Spleen (tissue), 11 donors: Measurements from ENCODE around the gene MTMR11. TPM values are rescaled to one million over a fixed set of nuclear protein-coding genes. Genes with fewer than 3 reads are reported as not detected.
A peak's percentile ranks its signal among the peaks of the same experiment; 100 is the strongest.
"Not testable (repeated sequence)": the region's sequence is repeated elsewhere in the genome, so short reads cannot be mapped to it uniquely, and the experiment has no call there.

ENCODE experiments used
- DNase-seq: peaks from one replicate; pipeline ENCODE4 v3.0.0-alpha.2; 2020
- H3K27ac ChIP-seq, 8 donors: fragments of 200-600 bp; sonication (generic) in 7 of 8; 1 replicate in 4 of 8; 2 replicates in 4 of 8; pipeline versions ENCODE4 v1.5.0 to v1.8.0; 2016 to 2021; ENCODE audit warnings: inconsistent platforms in 4 of 8, mild to moderate bottlenecking in 4 of 8, moderate library complexity in 1 of 8
- H3K27me3 ChIP-seq, 7 donors: fragments of 200-600 bp; sonication (generic) in 6 of 7; replicated peaks in 1 of 7; 1 replicate in 4 of 7; 2 replicates in 3 of 7; pipeline versions ENCODE4 v1.5.0 to v1.8.0; 2016 to 2021; ENCODE audit warnings: inconsistent platforms in 3 of 7, mild to moderate bottlenecking in 1 of 7
- H3K36me3 ChIP-seq, 6 donors: fragments of 200-600 bp; sonication (generic) in 5 of 6; 1 replicate in 4 of 6; 2 replicates in 2 of 6; pipeline versions ENCODE4 v1.5.0 to v1.8.0; 2016 to 2021; ENCODE audit warnings: inconsistent platforms in 2 of 6
- H3K4me1 ChIP-seq, 6 donors: fragments of 200-600 bp; sonication (generic) in 5 of 6; 1 replicate in 3 of 6; 2 replicates in 3 of 6; pipeline versions ENCODE4 v1.5.0 to v1.8.0; 2016 to 2021; ENCODE audit warnings: inconsistent platforms in 3 of 6
- H3K4me3 ChIP-seq, 8 donors: fragments of 200-600 bp; sonication (generic) in 7 of 8; 1 replicate in 4 of 8; 2 replicates in 4 of 8; pipeline versions ENCODE4 v1.5.0 to v1.8.0; 2016 to 2021; ENCODE audit warnings: inconsistent platforms in 4 of 8, mild to moderate bottlenecking in 4 of 8, moderate library complexity in 2 of 8
- H3K9me3 ChIP-seq, 8 donors: fragments of 200-600 bp; sonication (generic) in 7 of 8; 1 replicate in 4 of 8; 2 replicates in 4 of 8; pipeline versions ENCODE4 v1.5.0 to v1.8.0; 2016 to 2021; ENCODE audit warnings: inconsistent platforms in 4 of 8
- POLR2A ChIP-seq, 3 donors: fragments of 450-650 bp; IDR thresholded peaks; one replicate each; pipeline ENCODE4 v1.5.1; 2017; ENCODE audit warnings: antibody characterized with exemption in 3 of 3, mild to moderate bottlenecking in 1 of 3
- POLR2AphosphoS5 ChIP-seq, 3 donors: sonication (generic); formaldehyde crosslinking; IDR thresholded peaks; one replicate each; pipeline ENCODE4 v1.5.1; 2017; ENCODE audit warnings: antibody characterized with exemption in 3 of 3
- WGBS, 5 donors: extraction: QIAGEN DNeasy Blood & Tissue Kit in 3 of 5; methylation state at CpG; one replicate each; pipeline versions ENCODE4 v1.1.5 to v1.1.7; 2013 to 2018; 5-methylcytosine and 5-hydroxymethylcytosine counted together
- intact Hi-C: fragments of 100-400 bp; cut with DNase I; formaldehyde crosslinking; loops from one replicate; pipeline ENCODE4 v1.15.0; 2023; ENCODE audit warnings: low total_unique reads
- polyA plus RNA-seq, 3 donors: library from polyadenylated mRNA; stranded (reverse); fragments of 200-250 nt; gene quantifications; one replicate each; pipeline ENCODE4 v1.2.1, GENCODE V29; 2013
- total RNA-seq, 7 donors: library from RNA; depleted of rRNA in 3 of 7; stranded (reverse); fragments of >200 nt in 3 of 7; fragmentation: NEBNext Ultra II Directional in 4 of 7; extraction: Animal tissue kit (Norgen Biotek cat#: 25700) in 4 of 7; gene quantifications; one replicate each; pipeline versions ENCODE4 v1.1.0 to v1.2.1, GENCODE V29; 2016 to 2021
- TF ChIP-seq, protein P1 (sequence below), 11 experiments: fragments of 200-600 bp in 7 of 11; fragments of 450-650 bp in 4 of 11; sonication (generic) in 4 of 11; IDR thresholded peaks in 8 of 11; conservative IDR thresholded peaks in 3 of 11; 1 replicate in 7 of 11; 2 replicates in 4 of 11; pipeline versions ENCODE4 v1.4.0 to v1.8.0; 2016 to 2021; ENCODE audit warnings: antibody characterized with exemption in 11 of 11, inconsistent platforms in 4 of 11, mild to moderate bottlenecking in 1 of 11
- donor health status: healthy with polysubstance abuse.
- donor health status: DM: no; HTN: no; CAD: no; lungs with moderate emphysema.
- donor health status: DM: no; HTN: no; CAD: no.
- donor health status: Bipolar disorder and iron deficiency.
- donor health status: healthy.
- donor health status: DM: no; HTN: no; CAD: no.
- donor health status: DM: yes; HTN: yes; CAD: no.

The MTMR11 gene
- total and polyA plus RNA-seq, 10 donors: 1.4 to 16.2 (median 5.8) TPM

DNA sequence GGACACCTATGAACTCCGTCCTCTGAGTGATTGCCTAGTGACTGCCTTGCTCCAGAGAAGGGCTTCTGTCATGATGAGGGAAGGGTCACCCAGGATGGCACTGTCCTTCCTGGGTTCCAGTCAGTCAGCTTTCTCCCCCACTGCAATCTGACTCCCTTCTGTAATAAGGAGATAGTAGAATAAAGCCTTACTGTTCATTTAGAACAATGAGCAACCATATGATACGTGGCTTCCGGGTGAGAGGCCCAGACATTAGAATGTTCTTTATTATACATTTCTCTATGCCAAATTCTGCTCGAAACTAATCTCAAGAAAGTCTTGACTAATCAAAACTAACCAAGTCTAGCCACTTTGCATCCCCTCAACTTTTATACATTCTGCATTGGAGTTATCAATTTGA, 8.5 kb upstream of the MTMR11 start:
- no peak overlapping the region for H3K4me3 ChIP-seq
- 92 to 98% (median 93%) methylated on average over 4 of the region's 4 CpGs for WGBS, 5 donors
- peaks cover 3 to 12% (median 7%) of the 10 kb centered on the region in 6 donors for H3K4me1 ChIP-seq
- TF ChIP-seq, protein P1, sequence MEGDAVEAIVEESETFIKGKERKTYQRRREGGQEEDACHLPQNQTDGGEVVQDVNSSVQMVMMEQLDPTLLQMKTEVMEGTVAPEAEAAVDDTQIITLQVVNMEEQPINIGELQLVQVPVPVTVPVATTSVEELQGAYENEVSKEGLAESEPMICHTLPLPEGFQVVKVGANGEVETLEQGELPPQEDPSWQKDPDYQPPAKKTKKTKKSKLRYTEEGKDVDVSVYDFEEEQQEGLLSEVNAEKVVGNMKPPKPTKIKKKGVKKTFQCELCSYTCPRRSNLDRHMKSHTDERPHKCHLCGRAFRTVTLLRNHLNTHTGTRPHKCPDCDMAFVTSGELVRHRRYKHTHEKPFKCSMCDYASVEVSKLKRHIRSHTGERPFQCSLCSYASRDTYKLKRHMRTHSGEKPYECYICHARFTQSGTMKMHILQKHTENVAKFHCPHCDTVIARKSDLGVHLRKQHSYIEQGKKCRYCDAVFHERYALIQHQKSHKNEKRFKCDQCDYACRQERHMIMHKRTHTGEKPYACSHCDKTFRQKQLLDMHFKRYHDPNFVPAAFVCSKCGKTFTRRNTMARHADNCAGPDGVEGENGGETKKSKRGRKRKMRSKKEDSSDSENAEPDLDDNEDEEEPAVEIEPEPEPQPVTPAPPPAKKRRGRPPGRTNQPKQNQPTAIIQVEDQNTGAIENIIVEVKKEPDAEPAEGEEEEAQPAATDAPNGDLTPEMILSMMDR (IDR thresholded peaks at IDR 0.05 in 8 of 11, conservative IDR thresholded peaks at IDR 0.05 in 3 of 11): no peak
- TF ChIP-seq POLR2A (IDR thresholded peaks at IDR 0.05): no peak
- no peak overlapping the region for H3K27ac ChIP-seq
- H3K36me3 ChIP-seq: peaks cover 0 to 69% (median 30%) of the 10 kb centered on the region in 6 donors
- intact Hi-C loops: no loop called here
- no peaks in the 10 kb centered on the region for H3K9me3 ChIP-seq
- no peak for DNase-seq
- H3K27me3 ChIP-seq: no peaks in the 10 kb centered on the region

DNA sequence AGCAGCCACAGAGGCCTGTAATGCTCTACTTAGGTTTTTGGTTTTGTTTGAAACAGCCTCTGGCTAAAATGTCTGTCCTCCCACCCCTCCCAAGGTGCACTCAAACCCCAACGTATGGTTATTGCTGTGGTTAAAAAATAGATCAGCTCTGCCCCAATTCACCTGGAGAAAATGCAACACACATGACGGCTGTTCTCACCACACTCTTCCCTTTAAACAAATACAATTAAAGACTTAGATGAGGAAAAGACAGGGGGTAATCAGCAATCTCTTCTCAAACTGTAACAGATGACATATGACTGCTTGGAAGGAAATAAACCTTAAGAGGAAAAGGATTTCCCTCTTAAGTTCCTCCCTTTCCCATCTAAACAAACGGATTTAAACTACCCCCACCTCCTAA, 6.2 kb upstream of the MTMR11 start:
- intact Hi-C loops: no loop called here
- TF ChIP-seq, protein P1 (IDR thresholded peaks at IDR 0.05 in 8 of 11, conservative IDR thresholded peaks at IDR 0.05 in 3 of 11): no peak

DNA sequence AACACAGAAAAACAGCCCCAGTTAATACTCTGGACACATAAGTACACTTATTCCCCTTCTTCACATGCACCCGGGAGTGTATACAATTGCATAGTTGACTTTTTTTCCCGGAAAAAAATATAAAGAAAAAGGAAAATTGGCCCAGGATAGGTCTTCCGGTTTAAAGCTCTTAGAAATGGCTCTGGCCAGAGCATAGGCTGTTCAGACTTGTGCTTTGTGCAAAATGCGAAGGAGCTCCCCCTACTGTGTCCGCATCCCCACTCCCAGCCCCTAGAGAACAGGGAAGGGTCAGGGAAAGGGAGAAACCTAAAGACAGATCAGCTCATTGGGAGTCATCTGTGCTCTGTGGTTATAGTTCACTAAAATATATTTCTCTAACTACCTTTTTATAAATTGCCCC, 5.5 kb upstream of the MTMR11 start:
- WGBS, 5 donors: 48 to 60% (median 56%) methylated on average over 5 of the region's 5 CpGs
- H3K27ac ChIP-seq: peak overlapping the region in 6 of 8 donors; percentile 3 to 64 (median 32)

More for the DNA sequence above, 6.2 kb upstream of the MTMR11 start:
- Histone ChIP-seq H3K27me3 (no peaks in the 10 kb centered on the region), H3K4me3 (no peak overlapping the region), H3K27ac (peak overlapping the region in 6 of 8 donors; percentile 3 to 64 (median 32)), H3K36me3 (peaks cover 0 to 45% (median 21%) of the 10 kb centered on the region in 6 donors), H3K4me1 (peaks cover 4 to 31% (median 21%) of the 10 kb centered on the region in 6 donors), H3K9me3 (no peaks in the 10 kb centered on the region)
- no peak for DNase-seq
- 35 to 50% (median 39%) methylated on average over 3 of the region's 3 CpGs for WGBS, 5 donors

DNA sequence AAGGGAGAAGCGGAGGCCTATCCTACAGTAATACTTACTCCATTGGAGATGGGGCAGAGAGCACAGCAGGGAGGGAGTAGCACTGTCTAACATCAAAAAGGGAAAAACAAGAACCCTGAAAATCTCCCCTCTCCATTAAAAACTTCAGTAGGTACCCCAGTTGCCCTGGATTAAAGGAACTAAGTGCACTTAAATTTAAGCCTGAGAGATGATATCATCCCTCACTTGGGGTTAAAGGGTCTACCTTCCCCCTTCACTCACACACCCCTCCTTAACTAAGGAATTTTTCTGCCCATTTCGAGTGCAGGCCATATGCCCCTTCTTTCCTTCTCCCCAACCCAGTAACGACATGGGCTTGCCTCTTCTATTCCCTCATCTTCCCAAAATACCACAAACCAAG, 3.7 kb upstream of the MTMR11 start:
- peaks cover 4 to 54% (median 33%) of the 10 kb centered on the region in 6 donors for H3K4me1 ChIP-seq

More for the DNA sequence above, 5.5 kb upstream of the MTMR11 start:
- no peak overlapping the region for H3K4me3 ChIP-seq
- no peak for TF ChIP-seq POLR2AphosphoS5 (IDR thresholded peaks at IDR 0.05)
- TF ChIP-seq, protein P1 (IDR thresholded peaks at IDR 0.05 in 8 of 11, conservative IDR thresholded peaks at IDR 0.05 in 3 of 11): peak in 1 of 11 experiments; percentile 22
- H3K9me3 ChIP-seq: no peaks in the 10 kb centered on the region
- intact Hi-C loops: no loop called here
- peaks cover 4 to 38% (median 28%) of the 10 kb centered on the region in 6 donors for H3K4me1 ChIP-seq
- H3K36me3 ChIP-seq: peaks cover 0 to 39% (median 21%) of the 10 kb centered on the region in 6 donors
- no peak for DNase-seq
- no peaks in the 10 kb centered on the region for H3K27me3 ChIP-seq

DNA sequence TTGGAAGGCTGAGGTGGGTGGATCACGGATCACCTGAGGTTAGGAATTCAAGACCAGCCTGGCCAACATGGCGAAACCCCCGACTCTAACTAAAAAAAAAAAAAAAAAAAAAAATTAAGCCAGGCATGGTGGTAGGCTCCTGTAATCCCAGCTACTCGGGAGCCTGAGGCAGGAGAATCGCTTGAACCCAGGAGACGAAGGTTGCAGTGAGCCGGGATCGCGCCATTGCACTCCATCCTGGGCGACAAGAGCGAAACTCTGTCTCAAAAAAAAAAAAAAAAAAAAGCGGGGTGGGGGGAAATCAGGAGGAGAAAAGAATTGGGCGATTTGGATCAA, 2.0 kb upstream of the MTMR11 start:
- intact Hi-C loops, DNase-seq, H3K9me3 ChIP-seq, H3K36me3 ChIP-seq, H3K27me3 ChIP-seq: not testable (repeated sequence)
- WGBS, 5 donors: 79 to 93% (median 83%) methylated on average over 11 to 13 of the region's 13 CpGs
- H3K4me3 ChIP-seq: peak overlapping the region in 1 of 8 donors; percentile 33
- H3K27ac ChIP-seq: peak overlapping the region in 5 of 8 donors; percentile 56 to 77 (median 65)
- H3K4me1 ChIP-seq: peaks cover 4 to 55% (median 33%) of the 10 kb centered on the region in 6 donors

More for the DNA sequence above, 3.7 kb upstream of the MTMR11 start:
- TF ChIP-seq, protein P1 (IDR thresholded peaks at IDR 0.05 in 8 of 11, conservative IDR thresholded peaks at IDR 0.05 in 3 of 11): no peak
- TF ChIP-seq POLR2A (IDR thresholded peaks at IDR 0.05) (no peak), POLR2AphosphoS5 (IDR thresholded peaks at IDR 0.05) (no peak)
- Histone ChIP-seq H3K36me3 (peaks cover 0 to 21% (median 13%) of the 10 kb centered on the region in 6 donors), H3K27me3 (no peaks in the 10 kb centered on the region), H3K4me3 (no peak overlapping the region), H3K27ac (peak overlapping the region in 1 of 8 donors; percentile 77), H3K9me3 (no peaks in the 10 kb centered on the region)
- 86 to 96% (median 92%) methylated on average over 3 of the region's 3 CpGs for WGBS, 5 donors
- DNase-seq: no peak
- intact Hi-C loops: no loop called here
